GM12865 (cell line): ENCODE measurements around the gene SMIM38.
"Not testable (repeated sequence)": the region's sequence is repeated elsewhere in the genome, so short reads cannot be mapped to it uniquely, and the experiment has no call there.

Experiments used
- DNase-seq: peaks from one replicate; pipeline ENCODE4 v3.0.0; 2010; ENCODE audit warnings: low read depth
- H3K4me3 ChIP-seq: 2 replicates; pipeline ENCODE4 v1.5.1; 2011; ENCODE audit warnings: mild to moderate bottlenecking, low read depth, low read length, control low read depth
- TF ChIP-seq, protein P1 (sequence below): IDR thresholded peaks from 2 replicates; pipeline ENCODE4 v1.5.1; 2011; ENCODE audit warnings: low read length, control low read depth, low read depth, inconsistent platforms; ENCODE audit not compliant: insufficient read depth; ENCODE audit errors: missing control alignments

The SMIM38 gene

DNA sequence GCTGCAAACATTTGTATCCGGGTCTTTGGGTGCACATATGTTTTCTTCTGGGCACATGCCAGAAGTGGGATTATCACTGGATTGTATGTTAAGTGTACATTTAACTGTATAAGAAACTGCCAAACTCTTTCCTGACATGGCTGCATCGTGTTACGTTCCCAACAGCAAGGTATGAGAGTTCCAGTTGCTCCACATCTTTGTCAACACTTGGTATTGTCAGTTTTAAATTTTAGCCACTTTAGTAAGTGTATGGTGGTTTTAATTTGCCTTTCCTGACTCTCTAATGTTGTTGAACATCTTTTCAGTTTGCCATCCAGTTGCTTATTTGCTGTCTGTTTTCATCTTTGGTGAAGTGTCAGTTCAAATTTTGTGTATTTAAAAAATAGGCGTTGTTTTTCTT, 22.5 kb upstream of the SMIM38 start:
- no peak overlapping the region for H3K4me3 ChIP-seq
- TF ChIP-seq, protein P1, sequence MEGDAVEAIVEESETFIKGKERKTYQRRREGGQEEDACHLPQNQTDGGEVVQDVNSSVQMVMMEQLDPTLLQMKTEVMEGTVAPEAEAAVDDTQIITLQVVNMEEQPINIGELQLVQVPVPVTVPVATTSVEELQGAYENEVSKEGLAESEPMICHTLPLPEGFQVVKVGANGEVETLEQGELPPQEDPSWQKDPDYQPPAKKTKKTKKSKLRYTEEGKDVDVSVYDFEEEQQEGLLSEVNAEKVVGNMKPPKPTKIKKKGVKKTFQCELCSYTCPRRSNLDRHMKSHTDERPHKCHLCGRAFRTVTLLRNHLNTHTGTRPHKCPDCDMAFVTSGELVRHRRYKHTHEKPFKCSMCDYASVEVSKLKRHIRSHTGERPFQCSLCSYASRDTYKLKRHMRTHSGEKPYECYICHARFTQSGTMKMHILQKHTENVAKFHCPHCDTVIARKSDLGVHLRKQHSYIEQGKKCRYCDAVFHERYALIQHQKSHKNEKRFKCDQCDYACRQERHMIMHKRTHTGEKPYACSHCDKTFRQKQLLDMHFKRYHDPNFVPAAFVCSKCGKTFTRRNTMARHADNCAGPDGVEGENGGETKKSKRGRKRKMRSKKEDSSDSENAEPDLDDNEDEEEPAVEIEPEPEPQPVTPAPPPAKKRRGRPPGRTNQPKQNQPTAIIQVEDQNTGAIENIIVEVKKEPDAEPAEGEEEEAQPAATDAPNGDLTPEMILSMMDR = no peak
- DNase-seq = no peak

- peak; percentile 67 for DNase-seq
- not testable (repeated sequence) for H3K4me3 ChIP-seq
Observed at GRCh38 chr11:69134182-69134581, 21.6 kb upstream of the SMIM38 start.

- no peak for DNase-seq
- TF ChIP-seq, protein P1 = no peak
- H3K4me3 ChIP-seq = no peak overlapping the region
Observed at GRCh38 chr11:69134957-69135356, 20.8 kb upstream of the SMIM38 start.

GRCh38 chr11:69135420-69136363, 20.0 kb upstream of the SMIM38 start:
- TF ChIP-seq, protein P1 = no peak
- no peak for DNase-seq
- no peak overlapping the region for H3K4me3 ChIP-seq

DNA sequence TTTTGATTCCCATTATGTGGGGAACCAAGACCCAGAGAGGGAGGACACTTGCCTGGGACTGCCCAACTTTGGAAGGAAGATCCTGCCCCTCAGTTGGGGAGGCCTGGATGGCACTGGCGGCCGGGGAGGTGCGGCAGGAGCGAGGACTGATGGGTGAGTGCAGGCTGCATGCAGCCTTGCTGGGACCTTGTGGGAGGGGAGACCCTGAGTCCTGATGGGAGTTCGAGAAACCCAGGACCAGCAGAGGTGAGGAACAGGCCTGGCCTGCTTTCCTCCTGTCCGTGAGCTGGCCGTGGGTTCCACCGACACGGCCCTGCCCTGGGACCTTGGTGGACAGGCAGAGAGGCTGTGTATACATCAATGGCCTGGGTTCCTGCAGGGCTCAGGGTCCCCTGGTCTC, 19.3 kb upstream of the SMIM38 start:
- no peak overlapping the region for H3K4me3 ChIP-seq
- TF ChIP-seq, protein P1 = no peak
- no peak for DNase-seq

DNA sequence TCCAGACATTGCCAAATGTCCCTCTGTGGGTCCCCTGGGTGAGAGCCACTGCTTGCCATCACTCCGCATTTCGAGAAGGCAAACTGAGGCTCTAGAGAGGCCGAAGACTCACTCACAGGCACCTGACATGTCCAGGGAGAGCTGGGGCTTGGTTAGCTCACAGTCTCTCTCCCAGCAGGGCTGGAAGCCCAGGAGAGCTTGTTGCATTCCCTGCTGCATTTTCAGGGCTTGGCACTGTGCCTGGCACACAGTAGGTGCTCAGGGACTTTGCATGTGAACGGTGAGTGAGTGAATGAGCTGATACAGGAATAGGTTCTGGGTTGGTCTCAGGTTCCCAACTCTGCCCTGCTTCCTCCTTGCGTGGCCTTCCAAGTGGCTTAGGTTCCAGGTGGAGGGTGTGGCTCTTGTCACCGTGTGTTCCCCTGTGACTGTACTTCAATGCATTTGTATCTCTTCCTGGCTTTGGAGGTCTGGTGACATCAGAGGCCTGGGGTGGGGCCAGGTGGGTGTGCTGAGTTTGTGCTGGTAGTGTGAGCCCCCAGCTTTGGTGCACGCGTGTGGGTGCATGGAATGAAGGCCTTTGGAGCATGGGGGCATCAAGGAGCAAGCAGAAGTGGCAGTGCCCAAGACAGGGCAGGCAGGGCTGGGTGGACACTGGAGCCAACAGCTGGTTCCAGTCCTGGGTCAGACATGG, 18.4 kb upstream of the SMIM38 start:
- H3K4me3 ChIP-seq = no peak overlapping the region
- TF ChIP-seq, protein P1 = no peak
- no peak for DNase-seq

- H3K4me3 ChIP-seq = no peak overlapping the region
- TF ChIP-seq, protein P1 = no peak
- no peak for DNase-seq
Observed at GRCh38 chr11:69138265-69138664, 17.5 kb upstream of the SMIM38 start.

GRCh38 chr11:69140161-69140560, 15.6 kb upstream of the SMIM38 start:
- H3K4me3 ChIP-seq, DNase-seq: not testable (repeated sequence)
